Transverse colon (tissue), 3 donors: ENCODE data around the gene PAQR4.

Experiments
- EP300 ChIP-seq: sonication (generic); formaldehyde crosslinking; IDR thresholded peaks from one replicate; pipeline ENCODE4 v1.6.1; 2017; ENCODE audit warnings: antibody characterized with exemption, low read depth
- POLR2A ChIP-seq: fragments of 450-650 bp; IDR thresholded peaks from one replicate; pipeline ENCODE4 v1.6.1; 2016; ENCODE audit warnings: antibody characterized with exemption, mild to moderate bottlenecking, moderate library complexity
- TF ChIP-seq, protein P1 (sequence below), 5 experiments: fragments of 200-600 bp in 3 of 5; fragments of 450-650 bp in 2 of 5; sonication (generic) in 3 of 5; IDR thresholded peaks; 1 replicate in 2 of 5; 2 replicates in 3 of 5; pipeline ENCODE4 v1.5.1; 2016 to 2017; ENCODE audit warnings: antibody characterized with exemption in 5 of 5, inconsistent platforms in 3 of 5, mild to moderate bottlenecking in 2 of 5, moderate library complexity in 1 of 5

DNA sequence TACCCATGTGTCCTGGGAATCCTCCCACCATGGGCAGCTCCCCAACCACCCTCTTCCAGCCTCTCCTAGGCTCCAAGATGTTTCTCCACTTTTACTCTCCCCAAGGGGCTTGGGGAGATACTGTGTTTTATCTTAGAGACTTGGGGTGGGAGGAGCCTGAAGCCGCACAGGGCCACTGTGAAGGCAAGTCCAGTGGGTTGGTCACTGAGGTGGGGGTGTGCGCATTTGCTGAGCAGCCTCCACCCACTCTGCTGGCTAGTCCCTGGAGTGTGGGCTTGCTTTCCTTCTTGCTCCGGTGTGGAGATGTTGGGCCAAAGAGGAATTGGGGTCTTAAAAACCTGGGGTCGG is 39.5 kb downstream of the PAQR4 start:
- TF ChIP-seq POLR2A (no peak), EP300 (no peak)
- TF ChIP-seq, protein P1, sequence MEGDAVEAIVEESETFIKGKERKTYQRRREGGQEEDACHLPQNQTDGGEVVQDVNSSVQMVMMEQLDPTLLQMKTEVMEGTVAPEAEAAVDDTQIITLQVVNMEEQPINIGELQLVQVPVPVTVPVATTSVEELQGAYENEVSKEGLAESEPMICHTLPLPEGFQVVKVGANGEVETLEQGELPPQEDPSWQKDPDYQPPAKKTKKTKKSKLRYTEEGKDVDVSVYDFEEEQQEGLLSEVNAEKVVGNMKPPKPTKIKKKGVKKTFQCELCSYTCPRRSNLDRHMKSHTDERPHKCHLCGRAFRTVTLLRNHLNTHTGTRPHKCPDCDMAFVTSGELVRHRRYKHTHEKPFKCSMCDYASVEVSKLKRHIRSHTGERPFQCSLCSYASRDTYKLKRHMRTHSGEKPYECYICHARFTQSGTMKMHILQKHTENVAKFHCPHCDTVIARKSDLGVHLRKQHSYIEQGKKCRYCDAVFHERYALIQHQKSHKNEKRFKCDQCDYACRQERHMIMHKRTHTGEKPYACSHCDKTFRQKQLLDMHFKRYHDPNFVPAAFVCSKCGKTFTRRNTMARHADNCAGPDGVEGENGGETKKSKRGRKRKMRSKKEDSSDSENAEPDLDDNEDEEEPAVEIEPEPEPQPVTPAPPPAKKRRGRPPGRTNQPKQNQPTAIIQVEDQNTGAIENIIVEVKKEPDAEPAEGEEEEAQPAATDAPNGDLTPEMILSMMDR (IDR thresholded peaks at IDR 0.05): no peak
